Metanephros (tissue), 2 donors: Measurements from ENCODE around the gene ZBTB8A. TPM values are rescaled to one million over a fixed set of nuclear protein-coding genes. Genes with fewer than 3 reads are reported as not detected.

ENCODE experiments used
- small RNA-seq: library from RNA; depleted of rRNA; stranded (forward); fragments of <200 nt; gene quantifications from one replicate; pipeline ENCODE3, GENCODE V24; 2014; ENCODE audit warnings: low replicate concordance
- total RNA-seq: library from RNA; depleted of rRNA; stranded (reverse); fragments of >200 nt; gene quantifications from one replicate; pipeline ENCODE4 v1.2.3, GENCODE V29; 2014

Gene ZBTB8A
- 13.9 TPM for total RNA-seq

GRCh38 chr1:32538887-32539583 is at the start of gene ZBTB8A:
Gene ZBTB8A (plus strand): TSS chr1:32539427. CDS start chr1:32592932, 53,505 bp downstream.

GRCh38 chr1:32650248-32650751 is 111.1 kb downstream of the ZBTB8A start, which contains the start of gene ZBTB8OS:
Gene ZBTB8OS (minus strand): TSS chr1:32650550. CDS start chr1:32650529, 21 bp downstream.

GRCh38 chr1:32650752-32651460 is 111.7 kb downstream of the ZBTB8A start, which contains the start of gene RBBP4:
Gene RBBP4 (plus strand): TSS chr1:32651208. CDS start chr1:32651307, 99 bp downstream.

Small RNAs within 50 kb of the gene (small RNA-seq; reads per million reads assigned to genes)
- not detected for gene RF00019

Other genes starting within 250 kb of the ZBTB8A start
- gene HDAC1, start 247.3 kb upstream of the ZBTB8A start, total RNA-seq: 90.4 TPM
- gene MARCKSL1, start 203.2 kb upstream of the ZBTB8A start, total RNA-seq: 120 TPM
- gene FAM229A, start 176.9 kb upstream of the ZBTB8A start, total RNA-seq: 4.5 TPM
- gene TSSK3, start 176.9 kb upstream of the ZBTB8A start, total RNA-seq: 1.1 TPM
- gene BSDC1, start 145.0 kb upstream of the ZBTB8A start, total RNA-seq: 63.6 TPM
- 0.64 TPM for gene ZBTB8B, start 74.4 kb upstream of the ZBTB8A start, total RNA-seq
- 13.4 TPM for gene ZBTB8OS, start 111.1 kb downstream of the ZBTB8A start, total RNA-seq
- gene RBBP4, start 111.8 kb downstream of the ZBTB8A start, total RNA-seq: 189 TPM
- 9.3 TPM for gene SYNC, start 163.3 kb downstream of the ZBTB8A start, total RNA-seq